HG03045 (cell line): ENCODE measurements around the gene GFY.
A peak's percentile ranks its signal among the peaks of the same experiment; 100 is the strongest.
"Not testable (repeated sequence)": the region's sequence is repeated elsewhere in the genome, so short reads cannot be mapped to it uniquely, and the experiment has no call there.

ENCODE experiments used
- ATAC-seq: cut with Tn5 transposase; IDR thresholded peaks from one replicate; pipeline ENCODE4 v1.9.1; 2021; ENCODE audit warnings: mild to moderate bottlenecking, moderate library complexity; ENCODE audit not compliant: unreplicated experiment

Gene GFY

DNA sequence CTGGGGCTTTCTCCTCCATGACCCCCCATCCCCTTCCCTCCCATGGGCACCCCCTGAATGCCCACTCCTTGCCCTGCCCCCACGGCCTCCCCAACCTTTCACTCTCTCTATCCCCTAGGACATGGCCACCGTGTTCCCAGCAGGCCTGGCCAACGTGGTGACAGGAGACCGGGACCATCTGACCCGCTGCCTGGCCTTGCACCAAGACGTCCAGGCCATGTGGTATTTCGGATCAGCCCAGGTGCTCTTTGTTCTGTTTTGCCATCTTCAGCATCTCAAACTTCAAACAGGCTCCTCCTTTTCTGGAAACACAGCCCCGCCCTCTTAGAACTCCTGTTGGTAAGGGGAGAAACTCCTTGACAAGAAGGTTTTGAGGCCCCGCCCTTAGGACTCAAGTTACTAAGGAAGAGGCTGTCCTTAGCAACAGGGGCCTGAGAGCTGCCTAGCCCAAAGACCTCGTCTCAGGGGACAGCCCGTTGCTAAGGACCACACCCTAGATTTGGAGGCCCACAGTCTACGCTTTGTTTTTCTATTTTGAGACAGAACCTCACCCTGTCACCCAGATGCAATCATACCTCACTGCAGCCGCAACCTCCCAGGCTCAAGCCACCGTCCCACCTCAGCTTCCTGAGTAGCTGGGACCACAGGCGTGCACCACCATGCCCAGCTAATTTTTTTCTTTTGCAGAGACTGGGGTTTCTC, 43.7 kb downstream of the GFY start:
- ATAC-seq, result peak; percentile 56

DNA sequence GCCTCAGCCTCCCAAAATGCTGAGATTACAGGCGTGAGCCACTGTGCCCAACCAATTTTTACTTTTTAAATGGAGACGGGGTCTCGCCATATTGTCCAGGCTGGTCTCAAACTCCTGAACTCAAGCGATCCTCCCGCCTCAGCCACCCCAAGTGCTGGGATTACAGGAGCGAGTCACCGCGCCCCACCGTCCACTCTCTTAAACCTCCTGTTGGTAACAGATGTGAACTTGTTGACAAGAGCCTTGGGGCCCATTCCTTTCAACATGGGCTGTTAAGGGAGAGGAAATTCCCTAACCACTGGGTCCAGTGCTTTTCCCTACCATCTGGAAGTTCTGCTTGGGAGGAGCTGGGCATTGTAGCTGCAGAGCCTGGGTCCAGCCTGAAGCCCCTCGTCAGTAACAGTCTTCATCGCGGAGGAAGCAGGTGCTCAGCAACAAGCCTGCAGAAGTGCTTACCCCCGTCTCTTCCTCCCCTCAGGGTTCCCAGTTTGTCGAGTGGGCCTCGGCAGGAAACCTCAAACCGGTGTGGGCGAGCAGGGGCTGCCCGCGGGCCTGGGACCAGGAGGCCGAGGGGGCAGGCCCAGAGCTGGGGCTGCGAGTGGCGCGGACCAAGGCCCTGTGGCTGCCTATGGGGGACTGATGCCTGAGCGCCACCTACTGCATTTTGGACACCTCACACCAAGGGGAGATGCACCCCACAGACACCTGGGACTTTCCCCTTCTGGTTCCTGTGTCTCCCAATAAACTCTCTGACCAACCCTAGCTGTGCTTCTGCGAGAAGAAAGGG, 44.8 kb downstream of the GFY start:
- ATAC-seq, result no peak

DNA sequence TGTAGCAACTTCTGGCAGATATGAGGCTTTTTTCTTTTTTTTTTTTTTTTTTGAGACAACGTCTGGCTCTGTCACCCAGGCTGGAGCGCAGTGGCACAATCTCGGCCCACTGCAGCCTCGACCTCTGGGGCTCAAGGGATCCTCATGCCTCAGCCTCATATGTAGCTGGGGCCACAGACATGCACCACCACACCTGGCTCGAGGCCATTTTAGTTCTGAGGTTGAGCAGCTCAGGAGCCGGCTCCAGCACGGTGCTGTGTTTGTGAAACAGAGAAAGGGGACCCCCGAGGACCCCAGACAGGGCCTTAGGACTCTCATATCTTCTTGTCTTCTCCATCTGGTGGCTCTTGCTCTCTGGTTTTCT, 45.4 kb downstream of the GFY start:
- no peak for ATAC-seq

DNA sequence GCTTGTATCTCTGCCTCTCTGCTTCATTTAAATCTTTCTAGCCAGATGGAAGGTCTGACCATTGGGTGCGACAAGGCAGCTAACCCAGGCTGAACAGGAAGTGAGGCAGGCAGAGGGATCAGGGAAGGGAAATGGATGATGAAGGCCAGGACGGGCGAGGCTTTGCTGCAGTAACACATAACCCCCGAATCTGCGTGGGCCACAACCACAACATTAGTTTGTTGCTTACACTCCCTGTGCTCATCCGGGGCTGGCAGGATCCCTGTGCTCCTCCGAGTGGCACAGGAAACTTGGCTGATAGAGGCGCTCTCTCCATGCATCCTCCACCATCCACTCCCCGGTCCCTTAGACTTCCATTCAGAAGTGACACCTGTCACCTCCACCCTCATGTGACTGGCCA, 47.7 kb downstream of the GFY start:
- ATAC-seq, result no peak

DNA sequence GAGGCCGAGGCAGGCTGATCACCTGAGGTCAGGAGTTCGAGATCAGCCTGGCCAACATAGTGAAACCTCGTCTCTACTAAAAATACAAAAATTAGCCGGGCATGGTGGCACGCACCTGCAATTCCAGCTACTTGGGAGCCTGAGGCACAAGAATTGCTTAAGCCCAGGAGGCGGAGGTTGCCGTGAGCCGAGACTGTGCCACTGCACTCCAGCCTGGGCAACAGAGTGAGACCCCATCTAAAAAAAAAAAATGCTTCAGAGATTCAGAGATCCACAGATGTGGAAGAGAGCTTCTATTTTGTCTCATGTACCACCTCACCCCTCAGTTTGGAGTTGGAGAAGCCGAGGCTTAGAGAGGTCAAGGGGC, 48.3 kb downstream of the GFY start:
- not testable (repeated sequence) for ATAC-seq

DNA sequence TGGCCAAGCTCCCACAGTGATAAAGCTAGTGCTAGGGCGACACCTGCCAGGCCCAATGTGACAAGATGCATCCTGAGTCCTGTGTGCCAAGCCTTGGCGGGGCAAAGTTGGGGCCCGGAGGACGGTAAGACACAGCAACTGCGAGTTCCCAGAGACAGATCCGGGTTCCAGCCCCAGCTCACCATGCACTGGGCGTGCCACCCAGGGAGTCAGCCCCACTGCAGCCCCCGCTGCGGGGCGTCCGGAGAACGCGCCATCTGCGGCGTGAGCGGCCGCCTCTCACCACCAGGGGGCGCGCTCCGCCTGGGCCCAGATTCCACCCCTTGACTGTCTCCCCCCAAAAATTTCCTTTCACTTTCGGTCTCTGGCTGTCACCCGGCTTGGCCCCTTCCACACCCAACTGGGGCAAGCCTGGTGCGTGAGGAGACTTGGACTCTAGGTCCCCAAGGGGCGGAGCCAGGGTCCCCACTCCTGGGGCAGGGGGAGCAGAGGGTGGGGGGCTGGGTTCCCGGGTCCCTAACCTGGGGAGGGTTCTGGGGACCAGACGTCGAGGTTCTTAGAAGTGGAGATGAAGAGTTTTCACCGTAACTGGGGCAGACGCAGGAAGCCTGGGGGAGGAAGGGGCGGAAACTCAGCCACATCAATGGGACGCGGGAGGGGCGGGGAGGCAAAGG, 48.8 kb downstream of the GFY start, which contains the start of gene FLT3LG:
Gene FLT3LG (plus strand): TSS at position 348 of the 674 bp plus-strand sequence. CDS start 425 bp downstream, outside the sequence.
- ATAC-seq, result no peak

DNA sequence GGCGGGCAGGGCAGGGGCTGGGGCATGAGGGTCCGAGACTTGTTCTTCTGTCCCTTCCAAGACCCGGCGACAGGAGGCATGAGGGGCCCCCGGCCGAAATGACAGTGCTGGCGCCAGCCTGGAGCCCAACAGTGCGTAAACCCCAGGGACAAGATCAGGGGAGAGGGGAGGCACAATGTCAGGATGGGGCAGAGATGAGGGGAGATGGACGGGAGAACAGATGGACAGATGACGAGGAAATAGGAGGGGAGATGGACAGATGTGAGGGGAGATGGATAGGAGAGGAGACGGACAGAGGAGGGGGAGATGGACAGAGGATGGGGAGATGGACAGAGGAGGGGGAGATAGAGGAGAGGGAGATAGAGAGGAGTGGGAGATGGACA, 49.3 kb downstream of the GFY start:
- no peak for ATAC-seq

DNA sequence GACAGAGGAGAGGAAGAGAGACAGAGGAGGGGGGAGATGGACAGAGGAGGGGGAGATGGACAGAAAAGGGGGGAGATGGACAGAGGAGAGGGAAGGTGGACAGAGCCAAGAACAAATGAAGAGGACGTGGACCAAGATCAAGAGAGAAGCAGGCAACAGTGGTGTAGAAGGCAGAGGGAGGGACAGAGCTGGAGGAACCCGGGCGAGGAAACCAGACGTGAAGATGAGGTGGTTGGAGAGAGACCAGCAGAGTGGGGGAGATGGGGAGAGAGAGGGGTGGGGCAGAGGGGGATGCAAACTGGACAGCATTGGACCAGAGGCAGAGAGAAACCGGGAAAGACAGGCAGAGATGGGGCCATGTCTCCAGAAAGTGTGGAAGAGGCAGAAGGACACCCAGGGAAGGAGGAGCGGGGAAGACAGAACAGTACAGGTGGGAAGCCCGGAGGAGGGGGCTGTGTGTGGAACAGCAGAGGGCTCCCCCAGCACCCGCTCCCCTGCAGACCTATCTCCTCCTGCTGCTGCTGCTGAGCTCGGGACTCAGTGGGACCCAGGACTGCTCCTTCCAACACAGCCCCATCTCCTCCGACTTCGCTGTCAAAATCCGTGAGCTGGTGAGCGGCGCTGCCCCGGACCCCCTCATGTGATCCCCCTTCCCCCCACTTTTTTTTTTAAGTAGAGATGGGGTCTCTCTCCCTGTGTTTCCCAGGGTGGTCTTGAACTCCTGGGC, 50.2 kb downstream of the GFY start:
- ATAC-seq, result no peak

DNA sequence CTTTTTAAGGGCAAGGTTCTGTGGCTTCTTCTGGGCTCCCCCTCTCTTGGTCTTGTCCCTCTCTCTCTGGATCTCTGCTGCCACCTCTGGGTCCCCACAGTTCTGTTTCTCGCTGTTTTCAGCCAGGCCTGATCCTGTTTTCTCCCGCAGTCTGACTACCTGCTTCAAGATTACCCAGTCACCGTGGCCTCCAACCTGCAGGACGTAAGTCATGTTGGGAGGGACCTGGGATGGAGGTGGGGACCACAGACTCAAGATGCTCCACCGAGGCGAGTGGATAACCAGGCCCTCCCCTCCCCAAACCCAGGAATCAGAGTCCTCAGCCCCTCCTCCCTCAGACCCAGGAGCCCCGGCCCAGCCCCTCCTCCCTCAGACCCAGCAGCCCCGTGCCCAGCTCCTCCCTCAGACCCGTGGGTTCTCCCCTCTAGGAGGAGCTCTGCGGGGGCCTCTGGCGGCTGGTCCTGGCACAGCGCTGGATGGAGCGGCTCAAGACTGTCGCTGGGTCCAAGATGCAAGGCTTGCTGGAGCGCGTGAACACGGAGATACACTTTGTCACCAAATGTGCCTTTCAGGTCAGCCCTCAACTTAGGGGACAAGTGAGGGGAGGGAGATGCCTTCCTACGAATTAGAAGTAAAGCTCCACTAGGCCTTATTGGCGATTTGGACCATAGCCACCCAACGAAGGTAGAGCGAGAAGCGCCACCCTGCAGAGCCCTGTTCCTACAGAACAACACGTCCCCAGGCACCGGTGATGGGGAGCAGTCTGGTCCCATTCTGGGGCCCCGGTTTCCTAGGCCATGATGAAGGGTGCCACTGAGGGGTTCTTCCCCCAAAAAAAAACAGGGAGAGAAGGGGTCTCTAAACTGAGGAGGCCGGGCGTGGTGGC, 51.0 kb downstream of the GFY start:
- ATAC-seq, result no peak
